Panc1 (cell line): ENCODE measurements around the gene SP100. TPM values are rescaled to one million over a fixed set of nuclear protein-coding genes. Genes with fewer than 3 reads are reported as not detected.
"Not testable (repeated sequence)": the region's sequence is repeated elsewhere in the genome, so short reads cannot be mapped to it uniquely, and the experiment has no call there.

Source experiments
- ATAC-seq: fragments of 200-7000 bp; cut with Tn5 transposase; 2 replicates; pipeline ENCODE4 v1.9.1; 2020; ENCODE audit warnings: mild to moderate bottlenecking, moderate library complexity
- BruUV-seq: library from RNA; stranded (reverse); fragments of 400-500 nt; replicated peaks from 2 replicates; lab custom pipeline; 2021; lab: Mats Ljungman, UMichigan
- CTCF ChIA-PET: fragments of 300-600 bp; sonication (Branson Sonifier 250); formaldehyde crosslinking; loops from one replicate; lab custom pipeline; 2022; ENCODE audit warnings: antibody characterized with exemption; lab: Charles Lee
- POLR2A ChIA-PET: fragments of 300-600 bp; sonication (Branson Sonifier 250); formaldehyde crosslinking; loops from one replicate; lab custom pipeline; 2022; ENCODE audit warnings: antibody characterized with exemption; lab: Charles Lee
- DNase-seq: peaks from one replicate; pipeline ENCODE4 v3.0.0-alpha.2; 2010; ENCODE audit warnings: low read depth, low spot score
- H3K27ac ChIP-seq: 2 replicates; pipeline ENCODE4 v1.5.1; 2011; ENCODE audit warnings: mild to moderate bottlenecking, low read length, inconsistent platforms
- H3K27me3 ChIP-seq: fragments of 200-500 bp; sonication (Bioruptor generic); 2 replicates; pipeline ENCODE4 v1.6.0; 2014; ENCODE audit warnings: low read length, inconsistent platforms; ENCODE audit not compliant: control insufficient read depth, insufficient read depth
- H3K36me3 ChIP-seq: fragments of 200-500 bp; sonication (Bioruptor generic); 2 replicates; pipeline ENCODE4 v1.5.1; 2014; ENCODE audit warnings: inconsistent platforms, mild to moderate bottlenecking, low read length, moderate library complexity; ENCODE audit not compliant: control insufficient read depth, insufficient read depth
- H3K4me1 ChIP-seq: 2 replicates; pipeline ENCODE4 v1.5.1; 2011; ENCODE audit warnings: inconsistent platforms, mild to moderate bottlenecking, low read length, moderate library complexity; ENCODE audit not compliant: control insufficient read depth, insufficient read depth
- H3K4me3 ChIP-seq, 2 experiments: 2 replicates each; pipeline ENCODE4 v1.5.1; 2011 to 2012; ENCODE audit warnings: low read depth in 2 of 2, low read length in 2 of 2, mild to moderate bottlenecking in 2 of 2, inconsistent platforms in 1 of 2, moderate library complexity in 1 of 2
- H3K9me3 ChIP-seq: fragments of 200-500 bp; sonication (Bioruptor generic); 2 replicates; pipeline ENCODE4 v1.5.1; 2014; ENCODE audit warnings: low read depth, mild to moderate bottlenecking, inconsistent platforms, low read length, moderate library complexity; ENCODE audit not compliant: control insufficient read depth, insufficient read depth
- POLR2AphosphoS5 ChIP-seq: IDR thresholded peaks from 2 replicates; pipeline ENCODE4 v1.6.1; 2012; ENCODE audit warnings: mild to moderate bottlenecking, low read depth, low read length, moderate library complexity
- REST ChIP-seq, 2 experiments: IDR thresholded peaks; 2 replicates each; pipeline ENCODE4 v1.6.1; 2011 to 2012; ENCODE audit warnings: low read depth in 2 of 2, control low read depth in 1 of 2, low read length in 1 of 2, mild to moderate bottlenecking in 1 of 2, moderate library complexity in 1 of 2; ENCODE audit not compliant: insufficient read depth in 1 of 2
- SIN3A ChIP-seq: IDR thresholded peaks from 2 replicates; pipeline ENCODE4 v1.6.1; 2012; ENCODE audit warnings: low read depth, mild to moderate bottlenecking, low read length, moderate library complexity, borderline replicate concordance; ENCODE audit not compliant: insufficient read depth
- TCF7L2 ChIP-seq: IDR thresholded peaks from 2 replicates; pipeline ENCODE4 v1.6.1; 2011; ENCODE audit warnings: mild to moderate bottlenecking, low read depth, low read length, inconsistent platforms
- in situ Hi-C: cut with HindIII; loops from 2 replicates; pipeline ENCODE4 v1.10.0; 2016; ENCODE audit warnings: low sequenced_read_pairs, low pct_unique_long_range_greater_than_20kb
- intact Hi-C: fragments of 100-400 bp; cut with micrococcal nuclease; formaldehyde crosslinking; loops from one replicate; pipeline ENCODE4 v1.10.0; 2022; ENCODE audit not compliant: unreplicated experiment
- total RNA-seq: library from RNA; stranded (reverse); gene quantifications from one replicate; pipeline ENCODE4 v1.2.1, GENCODE V29; 2021; ENCODE audit not compliant: unreplicated experiment
- TF ChIP-seq, protein P1 (sequence below): fragments of 450-650 bp; IDR thresholded peaks from 2 replicates; pipeline ENCODE4 v1.5.1; 2017; ENCODE audit warnings: mild to moderate bottlenecking

Gene SP100
- total RNA-seq, 1 experiment from 2014 or later: 27.2 TPM

DNA sequence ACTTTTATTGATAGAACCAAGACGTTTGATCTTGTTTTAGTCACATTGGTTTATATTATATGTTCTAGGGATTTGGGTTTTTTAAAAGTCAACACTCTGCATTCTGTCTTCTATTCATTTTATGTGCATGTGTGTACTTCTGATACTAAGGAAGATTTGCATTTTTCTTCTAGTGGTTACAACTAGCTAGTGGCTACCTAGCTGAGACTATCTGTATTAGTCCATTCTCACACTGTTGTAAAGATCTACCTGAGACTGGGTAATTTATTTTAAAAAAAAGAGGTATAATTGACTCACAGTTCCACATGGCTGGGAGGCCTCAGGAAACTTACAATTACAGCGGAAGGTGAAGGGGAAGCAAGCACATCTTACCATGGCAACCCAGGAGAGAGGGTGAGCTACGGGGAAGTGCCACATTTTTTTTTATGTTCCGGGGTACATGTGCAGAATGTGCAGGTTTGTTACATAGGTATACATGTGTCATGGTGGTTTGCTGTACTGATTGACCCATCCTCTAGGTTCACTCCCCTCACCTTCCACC is 69.9 kb downstream of the SP100 start:
- intact Hi-C loops (no loop called here), in situ Hi-C loops (no loop called here)
- no peaks in the 10 kb centered on the region for H3K4me1 ChIP-seq
- ATAC-seq (no peak), DNase-seq (no peak)
- POLR2A ChIA-PET: no interaction called here
- CTCF ChIA-PET: no interaction called here
- TF ChIP-seq REST (IDR thresholded peaks at IDR 0.05; ENCODE audit: insufficient read depth in 1 of 2, low read depth in 2 of 2, low read length in 1 of 2) (no peak), POLR2AphosphoS5 (no peak), TCF7L2 (no peak), SIN3A (no peak)
- TF ChIP-seq, protein P1, sequence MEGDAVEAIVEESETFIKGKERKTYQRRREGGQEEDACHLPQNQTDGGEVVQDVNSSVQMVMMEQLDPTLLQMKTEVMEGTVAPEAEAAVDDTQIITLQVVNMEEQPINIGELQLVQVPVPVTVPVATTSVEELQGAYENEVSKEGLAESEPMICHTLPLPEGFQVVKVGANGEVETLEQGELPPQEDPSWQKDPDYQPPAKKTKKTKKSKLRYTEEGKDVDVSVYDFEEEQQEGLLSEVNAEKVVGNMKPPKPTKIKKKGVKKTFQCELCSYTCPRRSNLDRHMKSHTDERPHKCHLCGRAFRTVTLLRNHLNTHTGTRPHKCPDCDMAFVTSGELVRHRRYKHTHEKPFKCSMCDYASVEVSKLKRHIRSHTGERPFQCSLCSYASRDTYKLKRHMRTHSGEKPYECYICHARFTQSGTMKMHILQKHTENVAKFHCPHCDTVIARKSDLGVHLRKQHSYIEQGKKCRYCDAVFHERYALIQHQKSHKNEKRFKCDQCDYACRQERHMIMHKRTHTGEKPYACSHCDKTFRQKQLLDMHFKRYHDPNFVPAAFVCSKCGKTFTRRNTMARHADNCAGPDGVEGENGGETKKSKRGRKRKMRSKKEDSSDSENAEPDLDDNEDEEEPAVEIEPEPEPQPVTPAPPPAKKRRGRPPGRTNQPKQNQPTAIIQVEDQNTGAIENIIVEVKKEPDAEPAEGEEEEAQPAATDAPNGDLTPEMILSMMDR: no peak
- H3K9me3 ChIP-seq: no peaks in the 10 kb centered on the region
- H3K36me3 ChIP-seq: no peaks in the 10 kb centered on the region
- BruUV-seq: no TSS peak
- H3K4me3 ChIP-seq: no peak overlapping the region
- H3K27me3 ChIP-seq: no peaks in the 10 kb centered on the region
- H3K27ac ChIP-seq: no peak overlapping the region

GRCh38 chr2:230491219-230491618 is 75.2 kb downstream of the SP100 start:
- BruUV-seq, POLR2A ChIA-PET, H3K36me3 ChIP-seq, H3K9me3 ChIP-seq, H3K4me3 ChIP-seq, H3K27ac ChIP-seq, CTCF ChIA-PET, intact Hi-C loops, H3K27me3 ChIP-seq, ATAC-seq, in situ Hi-C loops, DNase-seq, H3K4me1 ChIP-seq: not testable (repeated sequence)

DNA sequence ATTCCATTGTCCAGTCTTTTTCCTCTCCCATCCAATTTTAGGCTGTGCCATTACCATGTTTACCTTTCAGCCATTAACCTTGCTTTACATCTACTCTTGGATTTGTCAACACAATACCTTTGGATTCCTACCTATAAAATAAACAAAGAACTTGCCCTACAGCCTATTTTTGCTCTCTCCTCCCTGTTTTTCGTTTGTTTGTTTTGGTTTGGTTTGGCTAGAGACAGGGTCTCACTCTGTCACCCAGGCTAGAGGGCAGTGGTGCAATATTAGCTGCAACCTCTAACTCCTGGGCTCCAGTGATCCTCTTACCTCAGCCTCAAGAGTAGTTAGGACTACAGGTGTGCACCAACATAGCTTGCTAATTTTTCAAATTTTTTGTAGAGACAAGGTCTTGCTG is 76.1 kb downstream of the SP100 start:
- intact Hi-C loops (no loop called here), in situ Hi-C loops (no loop called here)
- no peaks in the 10 kb centered on the region for H3K4me1 ChIP-seq
- TF ChIP-seq, protein P1: no peak
- TF ChIP-seq SIN3A: no peak
- no peak for TF ChIP-seq TCF7L2
- POLR2A ChIA-PET: no interaction called here
- H3K36me3 ChIP-seq: no peaks in the 10 kb centered on the region
- CTCF ChIA-PET: interaction anchor here (0.6 kb wide), 1 partner anchor 68 kb away, joined by 3 read pairs; no protein-coding TSS in a partner anchor
- H3K9me3 ChIP-seq: no peaks in the 10 kb centered on the region
- no TSS peak for BruUV-seq
- no peak overlapping the region for H3K4me3 ChIP-seq
- no peak overlapping the region for H3K27ac ChIP-seq
- ATAC-seq: no peak
- DNase-seq: no peak
- H3K27me3 ChIP-seq: no peaks in the 10 kb centered on the region
